Measurements from ENCODE around the gene ADGRL3.

ADGRL3 gene

GRCh38 chr4:61938250-61938846 lies 738.2 kb downstream of the ADGRL3 start:
- no peak for TF ChIP-seq CTCF (IDR thresholded peaks at IDR 0.05; ENCODE audit: control insufficient read depth, insufficient read depth, low read depth, low read length, missing control alignments)
- no peak for DNase-seq (ENCODE audit: low read depth)
- no peak overlapping the region for H3K4me3 ChIP-seq (ENCODE audit: control insufficient read depth, low read depth, low read length)

- no peak overlapping the region for H3K4me3 ChIP-seq (ENCODE audit: control insufficient read depth, low read depth, low read length)
- TF ChIP-seq CTCF (IDR thresholded peaks at IDR 0.05; ENCODE audit: control insufficient read depth, insufficient read depth, low read depth, low read length, missing control alignments) = no peak
- no peak for DNase-seq (ENCODE audit: low read depth)
Observed at GRCh38 chr4:61950625-61951024, 750.5 kb downstream of the ADGRL3 start.

- DNase-seq (ENCODE audit: low read depth) = no peak
- no peak overlapping the region for H3K4me3 ChIP-seq (ENCODE audit: control insufficient read depth, low read depth, low read length)
- TF ChIP-seq CTCF (IDR thresholded peaks at IDR 0.05; ENCODE audit: control insufficient read depth, insufficient read depth, low read depth, low read length, missing control alignments) = no peak
Observed at GRCh38 chr4:61953386-61953785, 753.3 kb downstream of the ADGRL3 start.

- DNase-seq (ENCODE audit: low read depth) = no peak
- no peak overlapping the region for H3K4me3 ChIP-seq (ENCODE audit: control insufficient read depth, low read depth, low read length)
- TF ChIP-seq CTCF (IDR thresholded peaks at IDR 0.05; ENCODE audit: control insufficient read depth, insufficient read depth, low read depth, low read length, missing control alignments) = no peak
Observed at GRCh38 chr4:61958591-61958990, 758.5 kb downstream of the ADGRL3 start.

GRCh38 chr4:61959087-61959486 lies 759.0 kb downstream of the ADGRL3 start:
- TF ChIP-seq CTCF (IDR thresholded peaks at IDR 0.05; ENCODE audit: control insufficient read depth, insufficient read depth, low read depth, low read length, missing control alignments) = no peak
- DNase-seq (ENCODE audit: low read depth) = no peak
- no peak overlapping the region for H3K4me3 ChIP-seq (ENCODE audit: control insufficient read depth, low read depth, low read length)

GRCh38 chr4:61984260-61984909 lies 784.3 kb downstream of the ADGRL3 start:
- no peak for DNase-seq (ENCODE audit: low read depth)
- no peak for TF ChIP-seq CTCF (IDR thresholded peaks at IDR 0.05; ENCODE audit: control insufficient read depth, insufficient read depth, low read depth, low read length, missing control alignments)
- H3K4me3 ChIP-seq (ENCODE audit: control insufficient read depth, low read depth, low read length) = no peak overlapping the region
